IMR-90 (cell line): ENCODE data around the gene BMPER. TPM values are rescaled to one million over a fixed set of nuclear protein-coding genes. Genes with fewer than 3 reads are reported as not detected.
A peak's percentile ranks its signal among the peaks of the same experiment; 100 is the strongest.

ENCODE experiments used
- ATAC-seq: fragments of 200-7000 bp; cut with Tn5 transposase; 2 replicates; pipeline ENCODE4 v1.9.1; 2020; ENCODE audit warnings: low read depth, mild to moderate bottlenecking, moderate library complexity
- BruUV-seq: library from RNA; stranded (reverse); fragments of 400-500 nt; replicated peaks from 2 replicates; lab custom pipeline; 2021; lab: Mats Ljungman, UMichigan
- CTCF ChIA-PET: fragments of 300-600 bp; formaldehyde crosslinking; extraction: SDS; loops from one replicate; lab custom pipeline; 2021; ENCODE audit warnings: antibody characterized with exemption; lab: Yijun Ruan, JAX
- POLR2A ChIA-PET: fragments of 300-600 bp; sonication (Branson Sonifier 250); formaldehyde crosslinking; loops from one replicate; lab custom pipeline; 2022; ENCODE audit warnings: antibody characterized with exemption; ENCODE audit not compliant: unreplicated experiment; lab: Charles Lee
- DNase-seq: peaks from one replicate; pipeline ENCODE4 v3.0.0; 2013
- H2AFZ ChIP-seq: replicated peaks from 2 replicates; pipeline ENCODE3; 2013; ENCODE audit warnings: low read length, mild to moderate bottlenecking; ENCODE audit not compliant: poor library complexity
- H2AK5ac ChIP-seq: 2 replicates; pipeline ENCODE4 v1.6.1; 2013; ENCODE audit warnings: low read depth, low read length, inconsistent platforms
- H2AK9ac ChIP-seq: replicated peaks from 2 replicates; pipeline ENCODE3; 2013; ENCODE audit warnings: mild to moderate bottlenecking, low read depth, low read length, moderate library complexity; ENCODE audit not compliant: poor library complexity
- H2BK120ac ChIP-seq: 2 replicates; pipeline ENCODE4 v1.6.1; 2013; ENCODE audit warnings: low read depth, low read length, inconsistent platforms
- H2BK15ac ChIP-seq: 3 replicates; pipeline ENCODE4 v1.6.1; 2013; ENCODE audit warnings: low read depth, low read length, inconsistent platforms
- H2BK20ac ChIP-seq: 2 replicates; pipeline ENCODE4 v1.6.1; 2013; ENCODE audit warnings: low read depth, mild to moderate bottlenecking, inconsistent platforms, low read length, moderate library complexity
- H2BK5ac ChIP-seq: 2 replicates; pipeline ENCODE4 v1.6.1; 2013; ENCODE audit warnings: mild to moderate bottlenecking, low read depth, low read length, inconsistent platforms; ENCODE audit not compliant: poor library complexity, severe bottlenecking
- H3K14ac ChIP-seq: replicated peaks from 2 replicates; pipeline ENCODE4 v1.6.1; 2013; ENCODE audit warnings: low read depth, low read length, inconsistent platforms
- H3K18ac ChIP-seq: 2 replicates; pipeline ENCODE4 v1.6.1; 2013; ENCODE audit warnings: low read depth, low read length, control low read depth
- H3K23ac ChIP-seq: 2 replicates; pipeline ENCODE4 v1.6.1; 2013; ENCODE audit warnings: low read depth, low read length, inconsistent platforms
- H3K27ac ChIP-seq: 2 replicates; pipeline ENCODE4 v1.5.1; 2013; ENCODE audit warnings: mild to moderate bottlenecking, control low read depth, low read length; ENCODE audit not compliant: insufficient read depth
- H3K27me3 ChIP-seq: 2 replicates; pipeline ENCODE4 v1.6.1; 2013; ENCODE audit warnings: low read length; ENCODE audit not compliant: control insufficient read depth, insufficient read depth
- H3K36me3 ChIP-seq: 2 replicates; pipeline ENCODE4 v1.6.1; 2013; ENCODE audit warnings: low read length, mixed read lengths; ENCODE audit not compliant: control insufficient read depth, insufficient read depth
- H3K4ac ChIP-seq: 2 replicates; pipeline ENCODE4 v1.6.1; 2013; ENCODE audit warnings: low read depth, low read length, inconsistent platforms
- H3K4me1 ChIP-seq: 2 replicates; pipeline ENCODE4 v1.6.1; 2013; ENCODE audit warnings: low read length, mixed read lengths; ENCODE audit not compliant: control insufficient read depth, insufficient read depth
- H3K4me2 ChIP-seq: 2 replicates; pipeline ENCODE4 v1.6.1; 2013; ENCODE audit warnings: low read depth, mild to moderate bottlenecking, control low read depth, low read length, moderate library complexity
- H3K4me3 ChIP-seq: 2 replicates; pipeline ENCODE4 v1.5.1; 2013; ENCODE audit warnings: low read depth, mild to moderate bottlenecking, control low read depth, low read length, moderate library complexity; ENCODE audit not compliant: insufficient read depth
- H3K56ac ChIP-seq: 2 replicates; pipeline ENCODE4 v1.6.1; 2013; ENCODE audit warnings: low read length, inconsistent platforms; ENCODE audit not compliant: insufficient read depth; ENCODE audit errors: extremely low read depth
- H3K79me1 ChIP-seq, 2 experiments: 2 replicates each; pipeline ENCODE4 v1.6.1; 2013; ENCODE audit warnings: low read length in 2 of 2, inconsistent platforms in 1 of 2, low read depth in 1 of 2
- H3K9ac ChIP-seq: 2 replicates; pipeline ENCODE4 v1.6.1; 2013; ENCODE audit warnings: low read depth, low read length, control low read depth
- H3K9me1 ChIP-seq: 2 replicates; pipeline ENCODE4 v1.6.1; 2013; ENCODE audit warnings: low read length, inconsistent platforms; ENCODE audit not compliant: insufficient read depth
- H3K9me3 ChIP-seq: 2 replicates; pipeline ENCODE4 v1.6.1; 2013; ENCODE audit warnings: low read length; ENCODE audit not compliant: control insufficient read depth, insufficient read depth
- H4K20me1 ChIP-seq: 2 replicates; pipeline ENCODE4 v1.6.1; 2013; ENCODE audit warnings: low read length, inconsistent platforms; ENCODE audit not compliant: insufficient read depth
- H4K5ac ChIP-seq: 2 replicates; pipeline ENCODE4 v1.6.1; 2013; ENCODE audit warnings: mild to moderate bottlenecking, low read depth, low read length, control low read depth
- H4K8ac ChIP-seq, 2 experiments: 2 replicates each; pipeline ENCODE4 v1.6.1; 2013; ENCODE audit warnings: low read depth in 2 of 2, low read length in 2 of 2, control low read depth in 1 of 2, inconsistent platforms in 1 of 2
- H4K91ac ChIP-seq: 2 replicates; pipeline ENCODE4 v1.6.1; 2013; ENCODE audit warnings: low read depth, low read length, inconsistent platforms; ENCODE audit not compliant: insufficient read depth
- BHLHE40 ChIP-seq: fragments of 150-350 bp; IDR thresholded peaks from 2 replicates; pipeline ENCODE4 v1.6.1; 2016; ENCODE audit warnings: mild to moderate bottlenecking, low read depth, low read length
- ELK1 ChIP-seq: fragments of 150-350 bp; IDR thresholded peaks from 2 replicates; pipeline ENCODE4 v1.6.1; 2016; ENCODE audit warnings: low read depth, mild to moderate bottlenecking, low read length, moderate library complexity, borderline replicate concordance
- MAZ ChIP-seq: IDR thresholded peaks from 2 replicates; pipeline ENCODE4 v1.6.1; 2012; ENCODE audit warnings: low read depth, mild to moderate bottlenecking, low read length, improper control_type of control experiment, moderate library complexity, borderline replicate concordance
- MXI1 ChIP-seq: IDR thresholded peaks from 2 replicates; pipeline ENCODE4 v1.6.1; 2012; ENCODE audit warnings: low read depth, mild to moderate bottlenecking, low read length, moderate library complexity, borderline replicate concordance
- POLR2A ChIP-seq: IDR thresholded peaks from 2 replicates; pipeline ENCODE4 v1.6.1; 2012; ENCODE audit warnings: mild to moderate bottlenecking, low read depth, low read length
- RAD21 ChIP-seq: IDR thresholded peaks from 2 replicates; pipeline ENCODE4 v1.6.1; 2012; ENCODE audit warnings: low read length, improper control_type of control experiment
- RCOR1 ChIP-seq: IDR thresholded peaks from 2 replicates; pipeline ENCODE4 v1.6.1; 2012; ENCODE audit warnings: mild to moderate bottlenecking, low read length, improper control_type of control experiment; ENCODE audit not compliant: insufficient replicate concordance
- RFX5 ChIP-seq: IDR thresholded peaks from 2 replicates; pipeline ENCODE4 v1.8.0; 2012; ENCODE audit warnings: low read depth, mild to moderate bottlenecking, low read length, moderate library complexity
- USF2 ChIP-seq: fragments of 150-350 bp; IDR thresholded peaks from 2 replicates; pipeline ENCODE4 v1.6.1; 2017; ENCODE audit warnings: mild to moderate bottlenecking, antibody characterized with exemption, low read length, low read depth
- WGBS, 2 experiments: methylation state at CpG; one replicate each; pipeline versions ENCODE4 v1.1.5 to v1.1.7; 2013; ENCODE audit warnings: missing lambda C conversion rate in 2 of 2; ENCODE audit not compliant: insufficient read length in 1 of 2; ENCODE audit errors: extremely low coverage in 2 of 2; 5-methylcytosine and 5-hydroxymethylcytosine counted together
- dilution Hi-C: fragments of 300-500 bp; cut with HindIII; formaldehyde crosslinking; loops from one replicate; pipeline ENCODE4 v1.14.3; 2018; ENCODE audit warnings: low sequenced_read_pairs; ENCODE audit not compliant: unreplicated experiment
- in situ Hi-C: fragments of 300-500 bp; cut with MboI; formaldehyde crosslinking; loops from 3 replicates; pipeline ENCODE4 v1.14.3; 2019; ENCODE audit warnings: low sequenced_read_pairs, inconsistent platforms, mixed read lengths
- intact Hi-C: fragments of 100-400 bp; cut with micrococcal nuclease; formaldehyde crosslinking; loops from 2 replicates; pipeline ENCODE4 v1.10.0; 2022
- polyA plus RNA-seq, 3 experiments: library from polyadenylated mRNA; depleted of rRNA; stranded (reverse); fragments of >200 nt; gene quantifications; 2 replicates each; pipeline ENCODE4 v1.2.3, GENCODE V29; 2012; ENCODE audit warnings: low replicate concordance in 1 of 3
- total RNA-seq: library from RNA; depleted of rRNA; stranded (reverse); fragments of >200 nt; gene quantifications from 2 replicates; pipeline ENCODE4 v1.2.3, GENCODE V29; 2012

The BMPER gene
- total and polyA plus RNA-seq, 2 of the 4 experiments (the other 2 are of a cell fraction) = 6.2 to 7.9 TPM

GRCh38 chr7:34087892-34088891 is 182.9 kb downstream of the BMPER start (continued):
- TF ChIP-seq USF2 (no peak), POLR2A (no peak)

- peaks cover 1% of the 10 kb centered on the region for H3K36me3 ChIP-seq
- dilution Hi-C loops (no loop called here), in situ Hi-C loops (no loop called here)
Measured at GRCh38 chr7:34090816-34091215, 185.5 kb downstream of the BMPER start.

More at GRCh38 chr7:34090816-34091215, 185.5 kb downstream of the BMPER start:
- H3K27ac ChIP-seq = no peak overlapping the region
- no CpG with 5 or more reads among the region's 5 CpGs for WGBS, 2 experiments
- no peaks in the 10 kb centered on the region for H3K27me3 ChIP-seq
- ATAC-seq = no peak
- DNase-seq = peak; percentile 5
- H3K79me1 ChIP-seq = no peaks in the 10 kb centered on the region
- H3K14ac ChIP-seq = no peak overlapping the region
- no peak overlapping the region; the same call in 1 of the 2 replicates for H4K5ac ChIP-seq
- H3K4ac ChIP-seq = no peak overlapping the region
- CTCF ChIA-PET = interaction anchor here (0.7 to 4.8 kb wide), 3 partner anchors 20 to 109 kb away, joined by 3 to 30 read pairs (median 3); no protein-coding TSS in a partner anchor
- H4K91ac ChIP-seq = 0 out of 2 replicates have a peak overlapping the region, but pooled peaks have one; percentile 14
- no peak overlapping the region for H3K4me2 ChIP-seq
- no peak overlapping the region for H2AK9ac ChIP-seq
- H3K9ac ChIP-seq = no peak overlapping the region
- H3K9me3 ChIP-seq = no peaks in the 10 kb centered on the region
- H3K18ac ChIP-seq = no peak overlapping the region
- H2AK5ac ChIP-seq = no peak overlapping the region
- H3K23ac ChIP-seq = no peak overlapping the region
- no peak overlapping the region for H2AFZ ChIP-seq
- no peak overlapping the region for H3K56ac ChIP-seq
- no peak overlapping the region for H2BK20ac ChIP-seq
- H3K9me1 ChIP-seq = peaks cover under 1% of the 10 kb centered on the region; the same call in 1 of the 2 replicates
- TF ChIP-seq MXI1 = no peak
- no peak for TF ChIP-seq RAD21
- TF ChIP-seq BHLHE40 = no peak
- TF ChIP-seq POLR2A = no peak
- no peak for TF ChIP-seq USF2
- TF ChIP-seq MAZ = no peak
- TF ChIP-seq RFX5 = no peak
- no peak for TF ChIP-seq RCOR1
- no peak for TF ChIP-seq ELK1
- no peak overlapping the region for H2BK120ac ChIP-seq
- no TSS peak for BruUV-seq
- H2BK15ac ChIP-seq = no peak overlapping the region
- H3K4me3 ChIP-seq = no peak overlapping the region
- no peak overlapping the region for H2BK5ac ChIP-seq
- intact Hi-C loops = loop anchor here (1.0 to 10.0 kb wide), 3 partner anchors 76 to 944 kb away; partner anchors contain the start of gene DPY19L1
- no peaks in the 10 kb centered on the region for H4K20me1 ChIP-seq
- no peak overlapping the region for H4K8ac ChIP-seq
- H3K4me1 ChIP-seq = peaks cover under 1% of the 10 kb centered on the region
- POLR2A ChIA-PET = no interaction called here
